ENCODE measurements around the gene RBBP5. TPM values are rescaled to one million over a fixed set of nuclear protein-coding genes. Genes with fewer than 3 reads are reported as not detected.
A peak's percentile ranks its signal among the peaks of the same experiment; 100 is the strongest.

RBBP5 gene
- total and polyA plus RNA-seq, 2 of the 4 experiments (the other 2 are of a cell fraction): 7.3 to 37.5 TPM

DNA sequence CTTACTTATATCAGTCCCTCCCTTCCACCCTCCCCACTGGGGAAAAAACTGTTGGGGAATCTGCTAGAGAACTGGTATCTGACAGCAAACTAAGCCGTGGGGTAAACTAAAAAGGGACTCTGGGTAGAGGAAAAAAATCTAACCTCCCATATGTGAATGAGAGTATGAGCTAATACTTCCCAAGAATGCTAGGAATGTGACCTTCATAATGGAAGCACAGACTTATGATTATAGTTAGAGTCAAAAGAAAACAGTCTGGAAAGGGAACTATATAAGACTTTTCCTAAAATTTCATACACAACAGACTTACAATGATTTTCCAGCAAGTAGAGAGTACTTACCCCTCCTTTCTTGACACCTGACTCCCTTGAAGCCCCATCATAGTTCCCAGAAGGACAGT is 23.0 kb upstream of the RBBP5 start:
- H4K20me1 ChIP-seq (ENCODE audit: insufficient read depth, low read length): no peaks in the 10 kb centered on the region
- peak; percentile 79 for DNase-seq
- H3K14ac ChIP-seq (replicated peaks; ENCODE audit: low read depth, low read length): 0 out of 2 replicates have a peak overlapping the region, but pooled peaks have one; percentile 5
- no peak overlapping the region for H2AK9ac ChIP-seq (replicated peaks; ENCODE audit: low read depth, low read length, poor library complexity)
- intact Hi-C loops (cut with micrococcal nuclease) (loop anchor here (5.0 kb wide), 2 partner anchors 68 to 83 kb away; partner anchors contain the start of genes DSTYK and TMCC2), dilution Hi-C loops (cut with HindIII; ENCODE audit: low sequenced_read_pairs, unreplicated experiment) (no loop called here), in situ Hi-C loops (cut with MboI; ENCODE audit: low sequenced_read_pairs) (no loop called here)
- no peak overlapping the region for H2BK120ac ChIP-seq (ENCODE audit: low read depth, low read length)
- peaks cover 20% of the 10 kb centered on the region for H3K4me1 ChIP-seq (ENCODE audit: control insufficient read depth, insufficient read depth, low read length)
- H2BK5ac ChIP-seq (ENCODE audit: low read depth, low read length, poor library complexity, severe bottlenecking): peak overlapping the region; percentile 77
- H4K91ac ChIP-seq (ENCODE audit: insufficient read depth, low read depth, low read length): no peak overlapping the region
- peaks cover 0 to 7% of the 10 kb centered on the region in 2 experiments; a peak in 1 of 4 replicates for H3K79me1 ChIP-seq (ENCODE audit: low read depth in 1 of 2, low read length in 2 of 2)
- H3K9ac ChIP-seq (ENCODE audit: low read depth, low read length): no peak overlapping the region; the same call in 1 of the 2 replicates
- POLR2A ChIA-PET (ENCODE audit: unreplicated experiment): no interaction called here
- no peak overlapping the region for H3K27ac ChIP-seq (ENCODE audit: insufficient read depth, low read length)
- H4K5ac ChIP-seq (ENCODE audit: low read depth, low read length): no peak overlapping the region
- CTCF ChIA-PET: interaction anchor here (0.6 kb wide), 1 partner anchor 21 kb away, joined by 3 read pairs; no protein-coding TSS in a partner anchor
- H3K9me1 ChIP-seq (ENCODE audit: insufficient read depth, low read length): peaks cover 15% of the 10 kb centered on the region; the same call in 1 of the 2 replicates
- no peaks in the 10 kb centered on the region for H3K27me3 ChIP-seq (ENCODE audit: control insufficient read depth, insufficient read depth, low read length)
- H3K9me3 ChIP-seq (ENCODE audit: control insufficient read depth, insufficient read depth, low read length): no peaks in the 10 kb centered on the region
- peak overlapping the region; percentile 7; the same call in 1 of the 2 replicates for H3K18ac ChIP-seq (ENCODE audit: low read depth, low read length)
- H2AFZ ChIP-seq (replicated peaks; ENCODE audit: low read length, poor library complexity): no peak overlapping the region
- H3K36me3 ChIP-seq (ENCODE audit: control insufficient read depth, insufficient read depth, low read length): peaks cover 4% of the 10 kb centered on the region; the same call in 1 of the 2 replicates
- no TSS peak for BruUV-seq (replicated peaks)
- H2AK5ac ChIP-seq (ENCODE audit: low read depth, low read length): no peak overlapping the region
- H4K8ac ChIP-seq (ENCODE audit: low read depth in 2 of 2, low read length in 2 of 2): 0 out of 4 replicates have a peak overlapping the region, but pooled peaks of 1 of the 2 experiments have one; percentile 31
- H2BK20ac ChIP-seq (ENCODE audit: low read depth, low read length): no peak overlapping the region
- no peak overlapping the region for H2BK15ac ChIP-seq (ENCODE audit: low read depth, low read length)
- TF ChIP-seq CEBPB (IDR thresholded peaks at IDR 0.05; ENCODE audit: low read depth, low read length): 0 out of 2 replicates have a peak, but pooled peaks have one; percentile 11
- TF ChIP-seq CHD1 (IDR thresholded peaks at IDR 0.05; ENCODE audit: low read depth, low read length): no peak
- TF ChIP-seq MAFK (IDR thresholded peaks at IDR 0.05; ENCODE audit: low read depth, low read length): no peak
- TF ChIP-seq MAZ (IDR thresholded peaks at IDR 0.05; ENCODE audit: borderline replicate concordance, low read depth, low read length): 0 out of 2 replicates have a peak, but pooled peaks have one; percentile 29
- peak; percentile 76 for ATAC-seq (ENCODE audit: low read depth)
- H3K4me2 ChIP-seq (ENCODE audit: low read depth, low read length): peak overlapping the region; percentile 84; the same call in 1 of the 2 replicates
- H3K4ac ChIP-seq (ENCODE audit: low read depth, low read length): no peak overlapping the region
- no peak overlapping the region for H3K56ac ChIP-seq (ENCODE audit: extremely low read depth, insufficient read depth, low read length)
- H3K4me3 ChIP-seq (ENCODE audit: insufficient read depth, low read depth, low read length): no peak overlapping the region
- no CpG with 5 or more reads among the region's 1 CpG for WGBS, 2 experiments (ENCODE audit: extremely low coverage in 2 of 2, insufficient read length in 1 of 2)
- no peak overlapping the region for H3K23ac ChIP-seq (ENCODE audit: low read depth, low read length)

Measured in IMR-90 (cell line).